GM12891 (cell line): ENCODE results near the gene MYLK.

Source experiments
- DNase-seq: peaks from one replicate; pipeline ENCODE4 v3.0.0; 2011; ENCODE audit warnings: low spot score; ENCODE audit not compliant: insufficient read length
- FAIRE-seq: peaks from 2 replicates; lab custom pipeline; 2011; peaks lifted over from hg19 to GRCh38; lab: Jason Lieb, UNC
- PAX5 ChIP-seq: IDR thresholded peaks from 2 replicates; pipeline ENCODE4 v1.6.1; 2011; ENCODE audit warnings: low read length, moderate library complexity, mild to moderate bottlenecking; ENCODE audit not compliant: insufficient read depth, severe bottlenecking
- POLR2A ChIP-seq: IDR thresholded peaks from 2 replicates; pipeline ENCODE4 v1.6.1; 2011; ENCODE audit warnings: low read depth, low read length, control low read depth
- POLR2AphosphoS5 ChIP-seq: IDR thresholded peaks from 2 replicates; pipeline ENCODE4 v1.6.1; 2011; ENCODE audit warnings: low read depth, low read length, control low read depth
- POU2F2 ChIP-seq: IDR thresholded peaks from 2 replicates; pipeline ENCODE4 v1.6.1; 2011; ENCODE audit warnings: low read depth, mild to moderate bottlenecking, control low read depth, low read length, moderate library complexity
- SPI1 ChIP-seq: IDR thresholded peaks from 2 replicates; pipeline ENCODE4 v1.6.1; 2011; ENCODE audit warnings: low read depth, low read length, control low read depth
- TAF1 ChIP-seq: IDR thresholded peaks from 2 replicates; pipeline ENCODE4 v1.6.1; 2011; ENCODE audit warnings: low read depth, low read length, control low read depth

MYLK gene

DNA sequence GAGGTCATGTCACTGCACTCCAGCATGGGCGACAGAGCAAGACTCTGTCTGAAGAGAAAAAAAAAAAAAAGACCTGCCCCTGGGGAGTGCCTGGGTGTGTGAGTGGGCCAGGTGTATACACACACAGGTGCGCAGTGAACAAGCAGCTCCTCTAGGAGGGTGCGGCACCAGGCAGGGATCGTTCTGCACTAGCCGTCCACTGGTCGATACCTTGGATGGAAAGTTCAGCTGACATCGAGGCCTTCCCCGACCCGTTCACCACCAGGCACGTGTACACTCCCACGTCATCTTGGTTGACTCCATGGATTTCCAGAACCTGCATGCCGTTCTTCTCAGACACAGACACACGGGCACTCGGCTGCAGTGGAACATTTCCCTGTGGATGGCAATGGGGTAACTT, 147.0 kb downstream of the MYLK start:
- DNase-seq = no peak
- TF ChIP-seq TAF1 (no peak), PAX5 (no peak), SPI1 (no peak), POLR2AphosphoS5 (no peak), POLR2A (no peak), POU2F2 (no peak)
- FAIRE-seq = no peak

DNA sequence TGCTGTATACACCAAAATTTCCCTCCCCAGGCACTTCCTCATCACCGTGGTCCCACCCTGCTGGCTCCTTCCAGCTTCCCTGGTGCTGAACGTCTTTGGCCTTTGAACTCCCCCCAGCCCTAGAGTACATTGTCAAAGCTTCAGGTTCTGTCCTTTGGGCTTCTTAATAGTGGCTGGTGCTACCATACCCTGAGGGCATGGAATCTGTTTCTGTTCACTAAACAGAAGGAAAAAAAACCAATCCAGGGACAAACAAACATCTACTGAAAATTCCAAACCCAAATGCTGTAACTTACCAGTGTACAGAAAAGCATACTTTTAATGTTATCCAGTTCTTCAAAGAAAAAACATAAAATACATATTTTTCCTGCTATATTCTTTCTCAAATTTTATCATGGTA, 148.7 kb downstream of the MYLK start:
- TF ChIP-seq POU2F2 = no peak
- TF ChIP-seq POLR2AphosphoS5 = no peak
- TF ChIP-seq PAX5 = no peak
- no peak for TF ChIP-seq SPI1
- TF ChIP-seq POLR2A = no peak
- FAIRE-seq (no peak), DNase-seq (no peak)

DNA sequence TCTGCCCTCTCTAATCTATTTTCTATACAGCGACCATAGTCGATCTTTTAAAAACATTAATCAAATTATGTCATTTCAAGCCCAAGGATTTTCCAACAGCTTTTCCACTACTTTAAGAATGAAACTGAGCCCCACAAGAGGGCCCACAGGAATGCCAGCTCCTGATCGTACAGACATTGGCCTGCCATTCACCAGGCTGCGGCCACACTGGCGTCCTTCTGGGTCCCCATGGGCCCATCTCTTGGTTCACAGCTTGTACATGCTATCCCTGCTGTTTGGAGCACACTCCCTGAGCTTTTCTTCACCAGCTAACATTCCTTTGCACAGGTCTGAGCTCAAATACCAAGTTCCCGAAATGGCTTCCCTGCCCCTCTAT, 149.6 kb downstream of the MYLK start:
- FAIRE-seq = no peak
- TF ChIP-seq POLR2AphosphoS5 = no peak
- TF ChIP-seq PAX5 = no peak
- no peak for TF ChIP-seq POU2F2
- no peak for TF ChIP-seq TAF1
- no peak for TF ChIP-seq SPI1
- TF ChIP-seq POLR2A = no peak

DNA sequence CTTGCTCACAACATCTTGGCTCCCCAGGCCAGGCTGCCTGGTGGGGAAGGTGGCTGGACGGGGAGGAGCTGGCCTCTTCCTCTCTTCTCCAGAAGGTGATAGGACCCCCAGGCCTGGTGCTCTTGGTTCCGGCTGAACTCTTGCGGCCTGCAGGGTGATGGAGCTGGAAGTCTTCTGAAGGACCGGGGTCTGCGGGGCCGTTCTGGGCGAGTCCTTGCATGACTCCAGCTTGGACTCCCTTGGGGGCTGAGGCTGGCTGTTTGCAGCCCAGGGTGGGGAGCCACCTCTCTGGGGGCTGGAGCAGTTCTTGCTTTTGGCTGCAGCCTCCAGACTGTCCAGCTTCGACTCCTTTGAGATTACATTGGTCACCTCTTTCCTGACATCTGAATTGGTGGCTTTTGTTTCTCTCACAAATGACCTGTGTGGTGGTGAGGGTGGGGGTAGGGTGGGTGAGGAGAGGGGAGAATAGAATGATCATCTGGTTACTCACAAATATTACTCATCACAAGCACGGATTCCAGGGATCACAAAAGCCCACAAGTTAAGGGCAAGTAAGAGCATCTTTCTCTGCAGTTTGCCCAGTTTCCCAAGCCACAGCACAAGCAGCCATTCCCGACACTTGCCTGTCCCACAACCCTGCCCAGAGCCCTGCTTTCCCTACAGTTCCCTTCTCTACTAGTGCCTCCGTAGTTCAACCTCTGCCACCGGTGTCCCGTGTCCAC, 150.2 kb downstream of the MYLK start:
- FAIRE-seq = no peak
- TF ChIP-seq PAX5 (no peak), POLR2AphosphoS5 (no peak), POU2F2 (no peak), POLR2A (no peak), TAF1 (no peak), SPI1 (no peak)
- no peak for DNase-seq

More for the DNA sequence above, 149.6 kb downstream of the MYLK start:
- DNase-seq = no peak

DNA sequence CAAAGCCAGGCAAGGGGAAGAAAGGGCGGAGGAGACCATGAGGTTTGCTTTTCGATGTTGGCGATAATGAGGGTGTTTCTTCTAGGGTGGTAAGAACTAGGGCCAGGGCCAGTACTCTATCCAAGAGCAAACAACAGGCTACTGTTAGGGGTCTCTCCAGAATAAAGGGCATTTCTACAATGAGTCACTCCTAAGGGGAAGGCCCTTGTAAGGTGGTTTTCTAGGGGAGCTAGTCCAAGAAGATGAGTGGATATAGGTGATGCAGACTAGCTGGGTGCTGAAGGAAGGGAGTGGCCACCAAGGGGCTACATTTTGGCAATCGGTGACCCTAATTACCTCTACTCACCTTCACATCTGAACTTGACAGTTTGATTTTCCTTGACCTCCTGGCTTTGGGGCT, 150.8 kb downstream of the MYLK start:
- DNase-seq (no peak), FAIRE-seq (no peak)
- TF ChIP-seq POLR2AphosphoS5 (no peak), SPI1 (no peak), TAF1 (no peak), POLR2A (no peak), PAX5 (no peak), POU2F2 (no peak)

- TF ChIP-seq POLR2AphosphoS5 = no peak
- no peak for TF ChIP-seq POLR2A
- TF ChIP-seq TAF1 = no peak
- TF ChIP-seq POU2F2 = no peak
- no peak for TF ChIP-seq PAX5
- no peak for TF ChIP-seq SPI1
- DNase-seq (no peak), FAIRE-seq (no peak)
Measured at GRCh38 chr3:123732447-123732846, 151.7 kb downstream of the MYLK start.

GRCh38 chr3:123730829-123731228, 153.3 kb downstream of the MYLK start:
- FAIRE-seq (no peak), DNase-seq (no peak)
- TF ChIP-seq TAF1 (no peak), POLR2AphosphoS5 (no peak), PAX5 (no peak), POU2F2 (no peak), POLR2A (no peak)

GRCh38 chr3:123728991-123729390, 155.1 kb downstream of the MYLK start:
- no peak for FAIRE-seq
- no peak for DNase-seq
- TF ChIP-seq POLR2A = no peak
- no peak for TF ChIP-seq TAF1
- no peak for TF ChIP-seq POLR2AphosphoS5
- no peak for TF ChIP-seq PAX5
- TF ChIP-seq SPI1 = no peak
- TF ChIP-seq POU2F2 = no peak

- no peak for FAIRE-seq
- TF ChIP-seq POLR2AphosphoS5 (no peak), SPI1 (no peak), TAF1 (no peak), POLR2A (no peak), PAX5 (no peak), POU2F2 (no peak)
- DNase-seq = no peak
Measured at GRCh38 chr3:123728014-123728413, 156.1 kb downstream of the MYLK start.

DNA sequence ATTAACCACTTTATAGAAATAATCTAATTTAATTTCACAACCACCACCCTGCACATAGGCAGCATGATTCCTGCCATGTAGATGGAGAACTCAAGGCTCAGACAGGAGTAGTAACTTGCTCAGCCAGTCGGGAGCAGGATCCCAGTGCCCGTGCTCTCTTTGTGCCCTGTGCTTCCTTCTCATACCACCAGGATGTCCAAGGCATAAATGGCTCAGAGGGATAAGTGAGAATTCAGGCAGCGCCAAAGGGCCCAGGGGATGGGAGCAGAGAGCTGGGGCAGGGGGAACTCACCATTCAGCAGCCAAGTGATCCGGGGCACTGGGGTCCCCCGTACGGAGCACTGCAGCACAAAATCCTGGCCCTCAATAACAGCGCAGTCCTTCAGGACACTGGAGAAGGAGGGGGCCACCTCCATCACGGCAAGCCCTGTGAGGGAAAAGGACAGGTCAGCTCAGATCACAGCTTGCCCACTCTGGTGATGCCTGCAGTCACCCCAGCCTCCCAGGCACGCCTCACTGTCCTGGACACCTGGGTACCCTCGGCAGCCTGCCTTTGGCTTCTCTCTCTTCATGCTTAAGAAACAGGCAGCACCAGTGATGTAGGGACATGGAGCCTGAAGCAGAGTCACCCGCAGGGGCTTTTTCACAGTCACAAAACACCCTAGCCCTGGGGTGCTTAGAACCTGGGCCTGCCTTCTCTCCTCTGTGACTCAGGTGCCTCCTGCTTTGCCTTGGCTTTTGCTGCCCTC, 158.3 kb downstream of the MYLK start:
- DNase-seq (no peak), FAIRE-seq (no peak)

More for the DNA sequence above, 158.3 kb downstream of the MYLK start:
- TF ChIP-seq POLR2A = no peak
- no peak for TF ChIP-seq POLR2AphosphoS5
- TF ChIP-seq SPI1 = no peak
- no peak for TF ChIP-seq PAX5
- no peak for TF ChIP-seq TAF1
- no peak for TF ChIP-seq POU2F2
